Measurements from ENCODE around the gene EVPL.

GRCh38 chr17:76053246-76054111 lies 26.4 kb upstream of the EVPL start:
- TF ChIP-seq CTCF (IDR thresholded peaks at IDR 0.05): no peak
- TF ChIP-seq REST (IDR thresholded peaks at IDR 0.05; ENCODE audit: insufficient read depth in 1 of 2, low read depth in 2 of 2, low read length in 1 of 2): no peak
- TF ChIP-seq POLR2AphosphoS5 (IDR thresholded peaks at IDR 0.05; ENCODE audit: low read depth, low read length): no peak
- TF ChIP-seq TCF7L2 (IDR thresholded peaks at IDR 0.05; ENCODE audit: low read depth, low read length): no peak
- TF ChIP-seq SIN3A (IDR thresholded peaks at IDR 0.05; ENCODE audit: borderline replicate concordance, insufficient read depth, low read depth, low read length): no peak
